Smooth muscle cell (in vitro differentiated cells): ENCODE data around the gene SEMA3C. TPM values are rescaled to one million over a fixed set of nuclear protein-coding genes. Genes with fewer than 3 reads are reported as not detected.

Experiments used
- DNase-seq: peaks from one replicate; lab custom pipeline; 2025; ENCODE audit not compliant: unreplicated experiment; lab: John Stamatoyannopoulos, UW
- H2AFZ ChIP-seq: fragments of 200-600 bp; sonication (generic); 2 replicates; pipeline ENCODE4 v1.6.0; 2016; ENCODE audit warnings: antibody characterized with exemption, low read depth, mild to moderate bottlenecking
- H3F3A ChIP-seq: fragments of 200-600 bp; sonication (generic); 2 replicates; pipeline ENCODE4 v1.6.0; 2017; ENCODE audit warnings: antibody characterized with exemption, low read depth
- H3K27ac ChIP-seq: fragments of 200-600 bp; sonication (generic); 2 replicates; pipeline ENCODE4 v1.5.1; 2016; ENCODE audit warnings: low read depth, mild to moderate bottlenecking
- H3K27me3 ChIP-seq: fragments of 200-600 bp; sonication (generic); 2 replicates; pipeline ENCODE4 v1.6.1; 2016; ENCODE audit warnings: low read depth, mild to moderate bottlenecking
- H3K36me3 ChIP-seq: fragments of 200-600 bp; sonication (generic); 2 replicates; pipeline ENCODE4 v1.5.1; 2016; ENCODE audit warnings: low read depth
- H3K4me1 ChIP-seq: fragments of 200-600 bp; sonication (generic); 2 replicates; pipeline ENCODE4 v1.5.1; 2016; ENCODE audit warnings: low read depth
- H3K4me2 ChIP-seq: fragments of 200-600 bp; sonication (generic); 2 replicates; pipeline ENCODE4 v1.6.0; 2016; ENCODE audit warnings: mild to moderate bottlenecking
- H3K4me3 ChIP-seq: fragments of 200-600 bp; sonication (generic); 2 replicates; pipeline ENCODE4 v1.5.1; 2016; ENCODE audit warnings: mild to moderate bottlenecking
- H3K79me2 ChIP-seq: fragments of 200-600 bp; sonication (generic); 2 replicates; pipeline ENCODE4 v1.6.0; 2016; ENCODE audit warnings: low read depth, mild to moderate bottlenecking
- H3K9ac ChIP-seq: fragments of 200-600 bp; sonication (generic); 2 replicates; pipeline ENCODE4 v1.6.0; 2016; ENCODE audit warnings: low read depth
- H3K9me3 ChIP-seq: fragments of 200-600 bp; sonication (generic); replicated peaks from 2 replicates; pipeline ENCODE4 v1.5.1; 2016; ENCODE audit warnings: low read depth
- H4K20me1 ChIP-seq: fragments of 200-600 bp; sonication (generic); 2 replicates; pipeline ENCODE4 v1.6.0; 2016; ENCODE audit warnings: low read depth
- CTCF ChIP-seq: fragments of 200-600 bp; sonication (generic); IDR thresholded peaks from 2 replicates; pipeline ENCODE4 v1.5.1; 2017; ENCODE audit warnings: borderline replicate concordance, mild to moderate bottlenecking, antibody characterized with exemption; ENCODE audit not compliant: insufficient read depth, poor library complexity, severe bottlenecking
- WGBS: methylation state at CpG from one replicate; pipeline ENCODE4 v1.1.7; 2016; ENCODE audit warnings: low lambda C conversion rate; 5-methylcytosine and 5-hydroxymethylcytosine counted together
- polyA plus RNA-seq: library from polyadenylated mRNA; unstranded; fragments of >200 nt; fragmentation: Nextera tagmentation; extraction: Ambion mirVana; gene quantifications from 2 replicates; pipeline ENCODE4 v1.2.1, GENCODE V29; 2016
- total RNA-seq: library from RNA; depleted of rRNA; stranded (reverse); fragments of >200 nt; gene quantifications from 2 replicates; pipeline ENCODE4 v1.2.3, GENCODE V29; 2014

The SEMA3C gene
- total and polyA plus RNA-seq, 2 experiments from 2014 or later, result 20.6 to 295 TPM

DNA sequence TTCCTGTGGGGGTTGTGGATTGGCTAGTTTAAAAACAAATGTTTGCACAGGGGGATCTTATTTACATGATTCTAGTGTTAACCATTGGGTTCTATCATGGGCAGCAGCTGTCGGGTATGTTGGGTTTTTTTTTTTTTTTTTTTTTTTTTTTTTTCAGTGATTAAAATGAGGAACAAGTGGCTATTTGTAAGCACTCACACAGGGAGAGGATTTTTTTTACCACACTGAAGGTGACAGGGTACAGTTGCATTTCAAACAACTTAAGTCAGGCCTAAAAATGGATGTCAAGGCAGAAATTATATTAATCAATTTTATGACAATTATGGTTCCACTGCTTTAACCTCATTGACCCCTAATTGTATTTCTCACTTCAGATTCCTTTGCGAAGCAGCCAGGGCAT lies 187.6 kb downstream of the SEMA3C start:
- WGBS, result 89% methylated on average over 2 of the region's 2 CpGs
- H3K9me3 ChIP-seq, result no peaks in the 10 kb centered on the region

DNA sequence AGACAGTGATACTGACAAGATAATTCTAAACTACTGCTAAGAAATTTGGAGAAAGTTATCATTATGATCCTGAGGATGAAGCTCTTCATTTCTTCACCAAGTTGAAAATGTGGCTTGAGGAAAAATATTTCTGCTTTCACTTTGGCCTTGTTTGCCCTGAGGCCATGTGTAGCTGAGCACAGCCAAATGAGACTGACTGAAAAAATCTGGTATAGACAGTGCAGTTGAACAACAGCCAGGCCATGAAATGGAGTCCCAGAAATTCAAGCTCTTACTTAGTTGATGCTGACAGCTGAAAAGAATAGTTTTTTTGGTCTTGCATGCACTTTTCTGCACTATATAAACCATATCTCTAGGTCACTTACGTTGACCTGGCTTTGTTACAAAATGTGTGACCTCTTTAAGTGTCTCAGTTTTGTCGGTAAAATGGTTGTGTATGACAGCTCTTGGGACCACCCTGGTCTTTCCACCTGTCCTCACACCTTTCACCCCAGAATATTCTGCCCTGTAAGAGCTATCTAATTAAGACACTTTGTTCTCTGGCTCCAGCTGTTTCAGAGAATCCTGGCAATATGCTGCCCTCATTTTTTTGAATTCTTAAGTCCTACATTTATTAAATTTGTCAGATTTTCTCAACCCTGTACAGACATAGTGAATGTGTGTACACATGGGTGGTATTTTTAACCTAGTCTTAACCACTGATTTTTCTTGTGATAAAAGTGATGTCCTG lies 189.1 kb downstream of the SEMA3C start:
- Histone ChIP-seq H4K20me1 (no peaks in the 10 kb centered on the region), H3K9me3 (no peaks in the 10 kb centered on the region), H3K4me1 (peaks cover 3% of the 10 kb centered on the region), H3K4me3 (no peak overlapping the region), H3K36me3 (no peaks in the 10 kb centered on the region), H3K4me2 (no peak overlapping the region), H3K79me2 (no peaks in the 10 kb centered on the region), H3K27ac (no peak overlapping the region), H3K27me3 (no peaks in the 10 kb centered on the region), H2AFZ (no peak overlapping the region), H3F3A (no peaks in the 10 kb centered on the region), H3K9ac (no peak overlapping the region)
- no peak for TF ChIP-seq CTCF
- DNase-seq, result no peak
- 89% methylated on average over 2 of the region's 2 CpGs for WGBS

More for the DNA sequence above, 187.6 kb downstream of the SEMA3C start:
- Histone ChIP-seq H3F3A (no peaks in the 10 kb centered on the region), H3K27me3 (no peaks in the 10 kb centered on the region), H3K4me3 (no peak overlapping the region), H4K20me1 (no peaks in the 10 kb centered on the region), H3K4me1 (no peaks in the 10 kb centered on the region), H2AFZ (no peak overlapping the region), H3K9ac (no peak overlapping the region), H3K36me3 (no peaks in the 10 kb centered on the region), H3K79me2 (no peaks in the 10 kb centered on the region), H3K27ac (no peak overlapping the region), H3K4me2 (no peak overlapping the region)
- TF ChIP-seq CTCF, result no peak
- DNase-seq, result no peak

- Histone ChIP-seq H3F3A (peaks cover 14% of the 10 kb centered on the region), H3K79me2 (no peaks in the 10 kb centered on the region), H3K4me3 (no peak overlapping the region), H3K36me3 (no peaks in the 10 kb centered on the region), H2AFZ (no peak overlapping the region), H3K9ac (no peak overlapping the region), H3K9me3 (no peaks in the 10 kb centered on the region), H4K20me1 (no peaks in the 10 kb centered on the region), H3K27me3 (no peaks in the 10 kb centered on the region), H3K4me2 (no peak overlapping the region), H3K4me1 (peaks cover 25% of the 10 kb centered on the region), H3K27ac (no peak overlapping the region)
- no peak for TF ChIP-seq CTCF
- no peak for DNase-seq
- WGBS, result 94% methylated on average over 3 of the region's 3 CpGs
These were observed 192.2 kb downstream of the SEMA3C start for GRCh38 chr7:80726666-80727065.

DNA sequence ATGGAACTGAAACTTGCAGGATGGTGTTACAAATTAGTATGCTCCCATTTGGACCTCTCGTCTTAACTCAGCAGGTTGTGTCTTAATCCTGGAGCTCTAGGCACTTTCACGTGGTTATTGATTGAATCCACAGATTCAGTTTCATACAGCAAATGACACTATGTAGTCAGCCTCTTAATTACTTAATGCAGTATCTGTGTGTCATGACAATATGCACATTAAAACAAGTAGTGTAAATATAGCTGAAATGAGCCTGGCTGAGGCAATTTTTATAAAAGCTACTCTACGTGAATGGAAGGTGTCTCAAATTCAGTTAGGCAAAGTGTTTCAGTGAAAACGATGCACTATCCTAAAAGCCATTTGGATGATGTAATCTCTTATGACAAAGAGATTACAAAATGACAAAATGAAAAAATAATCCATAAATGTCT lies 193.7 kb downstream of the SEMA3C start:
- Histone ChIP-seq H2AFZ (no peak overlapping the region), H3K9ac (no peak overlapping the region), H3K36me3 (no peaks in the 10 kb centered on the region), H3K9me3 (no peaks in the 10 kb centered on the region), H3K4me3 (no peak overlapping the region), H3K27ac (peak overlapping the region; percentile 98), H3F3A (peaks cover 14% of the 10 kb centered on the region), H3K4me1 (peaks cover 31% of the 10 kb centered on the region), H4K20me1 (no peaks in the 10 kb centered on the region), H3K79me2 (no peaks in the 10 kb centered on the region), H3K27me3 (no peaks in the 10 kb centered on the region), H3K4me2 (peak overlapping the region; percentile 72)
- WGBS, result 69% methylated on average over 4 of the region's 4 CpGs
- TF ChIP-seq CTCF, result no peak
- no peak for DNase-seq
